HepG2 (cell line): ENCODE data around the gene MICAL3. TPM values are rescaled to one million over a fixed set of nuclear protein-coding genes. Genes with fewer than 3 reads are reported as not detected.

Experiments used
- EHMT2 ChIP-seq: fragments of 200-600 bp; sonication (generic); IDR thresholded peaks from 2 replicates; pipeline ENCODE4 v1.7.0; 2017; ENCODE audit warnings: antibody characterized with exemption, low read depth, low read length, borderline replicate concordance
- HOXA9 ChIP-seq: sonication (generic); formaldehyde crosslinking; IDR thresholded peaks from 2 replicates; pipeline ENCODE4 v1.8.1; 2022; ENCODE audit warnings: missing genetic modification reagents, mild to moderate bottlenecking, moderate library complexity, borderline replicate concordance
- IKZF1 ChIP-seq: fragments of 450-650 bp; IDR thresholded peaks from 2 replicates; pipeline ENCODE4 v1.7.1; 2016
- MXI1 ChIP-seq: IDR thresholded peaks from 3 replicates; pipeline ENCODE4 v1.6.1; 2012; ENCODE audit warnings: low read depth, low read length, inconsistent platforms, borderline replicate concordance
- NCOA2 ChIP-seq: sonication (generic); formaldehyde crosslinking; IDR thresholded peaks from 2 replicates; pipeline ENCODE4 v1.8.0; 2022; ENCODE audit warnings: inconsistent platforms
- PHF20 ChIP-seq: sonication (generic); formaldehyde crosslinking; IDR thresholded peaks from 2 replicates; pipeline ENCODE4 v1.5.0; 2020; ENCODE audit warnings: mild to moderate bottlenecking, missing genetic modification reagents
- RARA ChIP-seq: IDR thresholded peaks from 2 replicates; pipeline ENCODE4 v1.6.1; 2016; ENCODE audit warnings: missing genetic modification reagents, missing compliant biosample characterization
- SAFB2 ChIP-seq: sonication (generic); formaldehyde crosslinking; IDR thresholded peaks from 2 replicates; pipeline ENCODE4 v1.5.1; 2020; ENCODE audit warnings: missing genetic modification reagents, low read depth, mild to moderate bottlenecking, borderline replicate concordance
- SAP130 ChIP-seq: IDR thresholded peaks from 2 replicates; pipeline ENCODE4 v1.6.1; 2016; ENCODE audit warnings: low read depth
- ZBTB8A ChIP-seq: sonication (generic); formaldehyde crosslinking; IDR thresholded peaks from 2 replicates; pipeline ENCODE4 v1.4.0; 2020; ENCODE audit warnings: mild to moderate bottlenecking, low read depth, missing genetic modification reagents, borderline replicate concordance
- ZFY ChIP-seq: sonication (generic); formaldehyde crosslinking; IDR thresholded peaks from 2 replicates; pipeline ENCODE4 v1.4.0; 2020; ENCODE audit warnings: missing genetic modification reagents
- ZNF557 ChIP-seq: sonication (generic); formaldehyde crosslinking; IDR thresholded peaks from 2 replicates; pipeline ENCODE4 v1.4.0; 2020; ENCODE audit warnings: missing genetic modification reagents
- ZNF558 ChIP-seq: sonication (generic); formaldehyde crosslinking; IDR thresholded peaks from 2 replicates; pipeline ENCODE4 v1.9.0; 2022; ENCODE audit warnings: mild to moderate bottlenecking, missing genetic modification reagents, borderline replicate concordance
- ZNF569 ChIP-seq: sonication (generic); formaldehyde crosslinking; IDR thresholded peaks from 2 replicates; pipeline ENCODE4 v1.5.0; 2020; ENCODE audit warnings: mild to moderate bottlenecking, missing genetic modification reagents, moderate library complexity, borderline replicate concordance
- ZNF644 ChIP-seq: IDR thresholded peaks from 2 replicates; pipeline ENCODE4 v1.6.1; 2016; ENCODE audit warnings: low read depth
- ZSCAN12 ChIP-seq: sonication (generic); formaldehyde crosslinking; IDR thresholded peaks from 2 replicates; pipeline ENCODE4 v1.9.0; 2021; ENCODE audit warnings: mild to moderate bottlenecking, missing genetic modification reagents
- polyA plus RNA-seq, 8 experiments: library from polyadenylated mRNA; depleted of rRNA in 3 of 8; stranded (reverse) in 7 of 8; unstranded in 1 of 8; fragments of >200 nt; fragmentation: Illumina TruSeq in 4 of 8; extraction: Trizol in 4 of 8; gene quantifications; 2 replicates each; pipeline versions ENCODE4 v1.2.1 to v1.2.3, GENCODE V29; 2011 to 2016; ENCODE audit warnings: low read depth in 4 of 8, missing spikeins in 1 of 8, mixed read lengths in 1 of 8; ENCODE audit not compliant: insufficient read depth in 1 of 8
- total RNA-seq, 5 experiments: library from RNA; depleted of rRNA; stranded (reverse); fragments of >200 nt; fragmentation: Illumina TruSeq; extraction: Trizol; gene quantifications; 2 replicates each; pipeline ENCODE4 v1.2.3, GENCODE V29; 2016; ENCODE audit warnings: low read depth in 1 of 5
- TF ChIP-seq, protein P1 (sequence below): IDR thresholded peaks from 2 replicates; pipeline ENCODE4 v1.6.1; 2016; ENCODE audit warnings: low read depth, control low read depth
- TF ChIP-seq, protein P2 (sequence below): sonication (generic); formaldehyde crosslinking; IDR thresholded peaks from 2 replicates; pipeline ENCODE4 v1.5.0; 2020; ENCODE audit warnings: mild to moderate bottlenecking, missing genetic modification reagents
- TF ChIP-seq, protein P3 (sequence below): sonication (generic); formaldehyde crosslinking; IDR thresholded peaks from 2 replicates; pipeline ENCODE4 v1.4.0; 2020; ENCODE audit warnings: mild to moderate bottlenecking, missing genetic modification reagents
- TF ChIP-seq, protein P4 (sequence below): sonication (generic); formaldehyde crosslinking; IDR thresholded peaks from 2 replicates; pipeline ENCODE4 v1.8.0; 2022; ENCODE audit warnings: mild to moderate bottlenecking, missing genetic modification reagents, moderate library complexity
- TF ChIP-seq, protein P5 (sequence below): sonication (generic); formaldehyde crosslinking; IDR thresholded peaks from 2 replicates; pipeline ENCODE4 v1.8.0; 2022; ENCODE audit warnings: mild to moderate bottlenecking, missing genetic modification reagents; ENCODE audit not compliant: insufficient replicate concordance

MICAL3 gene
- total and polyA plus RNA-seq, 2 of the 13 experiments (the other 11 are each of a cell fraction or from before 2014, with no cell fraction given), result 5.3 to 12.5 TPM

DNA sequence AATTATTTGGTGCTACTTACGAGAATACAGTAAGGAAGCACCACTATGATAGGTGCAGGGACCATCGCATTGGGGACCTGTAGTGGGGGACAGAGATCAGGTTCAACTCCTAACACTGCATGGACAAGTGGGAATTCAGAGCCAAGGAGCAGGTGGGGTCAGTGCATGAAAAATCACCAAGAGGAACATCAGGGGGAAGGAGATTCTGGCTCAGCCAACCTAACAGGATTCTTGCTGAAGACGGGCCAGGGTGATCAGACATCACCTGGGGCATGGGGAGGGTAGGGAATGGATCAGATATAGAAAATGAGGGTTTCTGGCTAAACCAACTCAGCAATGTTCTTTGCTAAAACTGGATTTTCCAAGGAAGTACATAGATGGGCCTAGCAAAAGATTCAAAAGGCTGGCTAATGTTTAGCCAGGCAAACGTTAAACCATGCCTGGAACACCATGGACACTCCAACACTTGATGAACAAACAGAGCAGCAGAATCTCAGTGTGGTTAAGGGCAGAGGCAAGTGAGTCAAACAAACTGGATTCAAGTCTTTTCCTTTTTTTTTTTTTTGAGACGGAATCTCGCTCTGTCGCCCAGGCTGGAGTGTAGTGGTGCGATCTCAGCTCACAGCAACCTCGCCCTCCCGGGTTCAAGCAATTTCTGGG lies 70.0 kb downstream of the MICAL3 start (continued):
- TF ChIP-seq, protein P1, sequence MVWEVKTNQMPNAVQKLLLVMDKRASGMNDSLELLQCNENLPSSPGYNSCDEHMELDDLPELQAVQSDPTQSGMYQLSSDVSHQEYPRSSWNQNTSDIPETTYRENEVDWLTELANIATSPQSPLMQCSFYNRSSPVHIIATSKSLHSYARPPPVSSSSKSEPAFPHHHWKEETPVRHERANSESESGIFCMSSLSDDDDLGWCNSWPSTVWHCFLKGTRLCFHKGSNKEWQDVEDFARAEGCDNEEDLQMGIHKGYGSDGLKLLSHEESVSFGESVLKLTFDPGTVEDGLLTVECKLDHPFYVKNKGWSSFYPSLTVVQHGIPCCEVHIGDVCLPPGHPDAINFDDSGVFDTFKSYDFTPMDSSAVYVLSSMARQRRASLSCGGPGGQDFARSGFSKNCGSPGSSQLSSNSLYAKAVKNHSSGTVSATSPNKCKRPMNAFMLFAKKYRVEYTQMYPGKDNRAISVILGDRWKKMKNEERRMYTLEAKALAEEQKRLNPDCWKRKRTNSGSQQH, result no peak
- TF ChIP-seq ZNF569 (no peak), ZBTB8A (CRISPR knock-in tag) (no peak), SAFB2 (CRISPR knock-in tag) (no peak), ZNF557 (CRISPR knock-in tag) (no peak), PHF20 (CRISPR knock-in tag) (no peak), ZSCAN12 (CRISPR knock-in tag) (no peak), SAP130 (CRISPR knock-in tag) (peak; percentile 45; the same call in 1 of the 2 replicates), ZNF644 (CRISPR knock-in tag) (peak; percentile 91), RARA (no peak), ZNF558 (CRISPR knock-in tag) (no peak), IKZF1 (no peak), ZFY (peak; percentile 45; the same call in 1 of the 2 replicates), HOXA9 (CRISPR knock-in tag) (no peak), MXI1 (no peak), NCOA2 (CRISPR knock-in tag) (no peak), EHMT2 (no peak)
- TF ChIP-seq, protein P2, sequence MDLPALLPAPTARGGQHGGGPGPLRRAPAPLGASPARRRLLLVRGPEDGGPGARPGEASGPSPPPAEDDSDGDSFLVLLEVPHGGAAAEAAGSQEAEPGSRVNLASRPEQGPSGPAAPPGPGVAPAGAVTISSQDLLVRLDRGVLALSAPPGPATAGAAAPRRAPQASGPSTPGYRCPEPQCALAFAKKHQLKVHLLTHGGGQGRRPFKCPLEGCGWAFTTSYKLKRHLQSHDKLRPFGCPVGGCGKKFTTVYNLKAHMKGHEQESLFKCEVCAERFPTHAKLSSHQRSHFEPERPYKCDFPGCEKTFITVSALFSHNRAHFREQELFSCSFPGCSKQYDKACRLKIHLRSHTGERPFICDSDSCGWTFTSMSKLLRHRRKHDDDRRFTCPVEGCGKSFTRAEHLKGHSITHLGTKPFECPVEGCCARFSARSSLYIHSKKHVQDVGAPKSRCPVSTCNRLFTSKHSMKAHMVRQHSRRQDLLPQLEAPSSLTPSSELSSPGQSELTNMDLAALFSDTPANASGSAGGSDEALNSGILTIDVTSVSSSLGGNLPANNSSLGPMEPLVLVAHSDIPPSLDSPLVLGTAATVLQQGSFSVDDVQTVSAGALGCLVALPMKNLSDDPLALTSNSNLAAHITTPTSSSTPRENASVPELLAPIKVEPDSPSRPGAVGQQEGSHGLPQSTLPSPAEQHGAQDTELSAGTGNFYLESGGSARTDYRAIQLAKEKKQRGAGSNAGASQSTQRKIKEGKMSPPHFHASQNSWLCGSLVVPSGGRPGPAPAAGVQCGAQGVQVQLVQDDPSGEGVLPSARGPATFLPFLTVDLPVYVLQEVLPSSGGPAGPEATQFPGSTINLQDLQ (CRISPR knock-in tag), result no peak
- TF ChIP-seq, protein P3, sequence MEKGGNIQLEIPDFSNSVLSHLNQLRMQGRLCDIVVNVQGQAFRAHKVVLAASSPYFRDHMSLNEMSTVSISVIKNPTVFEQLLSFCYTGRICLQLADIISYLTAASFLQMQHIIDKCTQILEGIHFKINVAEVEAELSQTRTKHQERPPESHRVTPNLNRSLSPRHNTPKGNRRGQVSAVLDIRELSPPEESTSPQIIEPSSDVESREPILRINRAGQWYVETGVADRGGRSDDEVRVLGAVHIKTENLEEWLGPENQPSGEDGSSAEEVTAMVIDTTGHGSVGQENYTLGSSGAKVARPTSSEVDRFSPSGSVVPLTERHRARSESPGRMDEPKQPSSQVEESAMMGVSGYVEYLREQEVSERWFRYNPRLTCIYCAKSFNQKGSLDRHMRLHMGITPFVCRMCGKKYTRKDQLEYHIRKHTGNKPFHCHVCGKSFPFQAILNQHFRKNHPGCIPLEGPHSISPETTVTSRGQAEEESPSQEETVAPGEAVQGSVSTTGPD (CRISPR knock-in tag), result 0 out of 2 replicates have a peak, but pooled peaks have one; percentile 52
- TF ChIP-seq, protein P4, sequence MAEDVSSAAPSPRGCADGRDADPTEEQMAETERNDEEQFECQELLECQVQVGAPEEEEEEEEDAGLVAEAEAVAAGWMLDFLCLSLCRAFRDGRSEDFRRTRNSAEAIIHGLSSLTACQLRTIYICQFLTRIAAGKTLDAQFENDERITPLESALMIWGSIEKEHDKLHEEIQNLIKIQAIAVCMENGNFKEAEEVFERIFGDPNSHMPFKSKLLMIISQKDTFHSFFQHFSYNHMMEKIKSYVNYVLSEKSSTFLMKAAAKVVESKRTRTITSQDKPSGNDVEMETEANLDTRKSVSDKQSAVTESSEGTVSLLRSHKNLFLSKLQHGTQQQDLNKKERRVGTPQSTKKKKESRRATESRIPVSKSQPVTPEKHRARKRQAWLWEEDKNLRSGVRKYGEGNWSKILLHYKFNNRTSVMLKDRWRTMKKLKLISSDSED (CRISPR knock-in tag), result no peak
- TF ChIP-seq, protein P5, sequence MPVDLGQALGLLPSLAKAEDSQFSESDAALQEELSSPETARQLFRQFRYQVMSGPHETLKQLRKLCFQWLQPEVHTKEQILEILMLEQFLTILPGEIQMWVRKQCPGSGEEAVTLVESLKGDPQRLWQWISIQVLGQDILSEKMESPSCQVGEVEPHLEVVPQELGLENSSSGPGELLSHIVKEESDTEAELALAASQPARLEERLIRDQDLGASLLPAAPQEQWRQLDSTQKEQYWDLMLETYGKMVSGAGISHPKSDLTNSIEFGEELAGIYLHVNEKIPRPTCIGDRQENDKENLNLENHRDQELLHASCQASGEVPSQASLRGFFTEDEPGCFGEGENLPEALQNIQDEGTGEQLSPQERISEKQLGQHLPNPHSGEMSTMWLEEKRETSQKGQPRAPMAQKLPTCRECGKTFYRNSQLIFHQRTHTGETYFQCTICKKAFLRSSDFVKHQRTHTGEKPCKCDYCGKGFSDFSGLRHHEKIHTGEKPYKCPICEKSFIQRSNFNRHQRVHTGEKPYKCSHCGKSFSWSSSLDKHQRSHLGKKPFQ, result no peak
